B cell (primary cell): ENCODE results near the gene RNF217. TPM values are rescaled to one million over a fixed set of nuclear protein-coding genes. Genes with fewer than 3 reads are reported as not detected.
A peak's percentile ranks its signal among the peaks of the same experiment; 100 is the strongest.

Experiments used
- ATAC-seq: fragments of 200-7000 bp; cut with Tn5 transposase; one replicate; pipeline ENCODE4 v1.10.0; 2021; ENCODE audit warnings: low read depth, mild to moderate bottlenecking, moderate number of reproducible peaks, moderate library complexity
- CTCF ChIA-PET: fragments of 350-600 bp; sonication (Branson Sonifier 250); formaldehyde crosslinking; loops from one replicate; lab custom pipeline; 2021; ENCODE audit warnings: antibody characterized with exemption, inconsistent platforms; lab: Charles Lee
- POLR2A ChIA-PET: fragments of 350-600 bp; sonication (Branson Sonifier 250); formaldehyde crosslinking; loops from one replicate; lab custom pipeline; 2021; ENCODE audit warnings: antibody characterized with exemption; lab: Charles Lee
- DNase-seq: peaks from one replicate; pipeline ENCODE4 v3.0.0; 2013
- H2AFZ ChIP-seq: 2 replicates; pipeline ENCODE4 v1.6.1; 2012; ENCODE audit warnings: mild to moderate bottlenecking, low read depth, low read length; ENCODE audit not compliant: insufficient read depth, poor library complexity, severe bottlenecking
- H3K27ac ChIP-seq, 2 donors: 1 replicate in 1 of 2; 2 replicates in 1 of 2; pipeline ENCODE4 v1.5.1; 2012 to 2013; ENCODE audit warnings: low read length in 2 of 2, mild to moderate bottlenecking in 2 of 2, moderate library complexity in 1 of 2
- H3K27me3 ChIP-seq, 4 experiments: fragments of 200-600 bp in 1 of 4; sonication (generic) in 1 of 4; replicated peaks in 1 of 4; 1 replicate in 2 of 4; 2 replicates in 2 of 4; pipeline versions ENCODE4 v1.6.1 to v1.7.0; 2013 to 2016; ENCODE audit warnings: low read length in 3 of 4, mild to moderate bottlenecking in 2 of 4, mixed read lengths in 1 of 4, moderate library complexity in 1 of 4; ENCODE audit not compliant: insufficient read depth in 4 of 4, control insufficient read depth in 3 of 4; ENCODE audit errors: control extremely low read depth in 1 of 4
- H3K36me3 ChIP-seq, 2 experiments: replicated peaks in 1 of 2; 1 replicate in 1 of 2; 2 replicates in 1 of 2; pipeline versions ENCODE4 v1.6.1 to v1.7.1; 2013; ENCODE audit warnings: low read length in 1 of 2; ENCODE audit not compliant: insufficient read depth in 2 of 2, control insufficient read depth in 1 of 2; ENCODE audit errors: control extremely low read depth in 1 of 2, extremely low read depth in 1 of 2
- H3K4me1 ChIP-seq, 2 donors: fragments of 200-600 bp in 1 of 2; sonication (generic) in 1 of 2; 1 replicate in 1 of 2; 2 replicates in 1 of 2; pipeline versions ENCODE4 v1.5.1 to v1.6.1; 2013 to 2017; ENCODE audit warnings: low read length in 2 of 2; ENCODE audit not compliant: control insufficient read depth in 2 of 2, insufficient read depth in 2 of 2
- H3K4me2 ChIP-seq: replicated peaks from 2 replicates; pipeline ENCODE3; 2012; ENCODE audit warnings: mild to moderate bottlenecking, low read depth, low read length; ENCODE audit not compliant: poor library complexity, severe bottlenecking
- H3K4me3 ChIP-seq, 5 experiments: fragments of 200-600 bp in 1 of 5; sonication (generic) in 1 of 5; 1 replicate in 3 of 5; 2 replicates in 2 of 5; pipeline versions ENCODE4 v1.5.1 to v1.7.0; 2011 to 2016; ENCODE audit warnings: low read length in 4 of 5, mild to moderate bottlenecking in 4 of 5, low read depth in 2 of 5, control low read depth in 1 of 5, moderate library complexity in 1 of 5; ENCODE audit not compliant: insufficient read depth in 1 of 5; ENCODE audit errors: control extremely low read depth in 1 of 5, extremely low read depth in 1 of 5
- H3K79me2 ChIP-seq: fragments of 200-600 bp; sonication (generic); one replicate; pipeline ENCODE4 v1.6.0; 2016; ENCODE audit warnings: low read length; ENCODE audit not compliant: control insufficient read depth, insufficient read depth
- H3K9ac ChIP-seq: fragments of 200-600 bp; sonication (generic); 2 replicates; pipeline ENCODE4 v1.6.1; 2017; ENCODE audit warnings: mild to moderate bottlenecking, low read length, moderate library complexity
- H3K9me3 ChIP-seq, 3 donors: one replicate each; pipeline versions ENCODE4 v1.6.1 to v1.7.1; 2013; ENCODE audit warnings: low read length in 2 of 3; ENCODE audit not compliant: control insufficient read depth in 2 of 3, insufficient read depth in 1 of 3; ENCODE audit errors: control extremely low read depth in 1 of 3
- H4K20me1 ChIP-seq: 2 replicates; pipeline ENCODE4 v1.6.0; 2012; ENCODE audit warnings: mild to moderate bottlenecking, low read length; ENCODE audit not compliant: insufficient read depth, control insufficient read depth, poor library complexity, severe bottlenecking
- H3K27ac Mint-ChIP-seq: one replicate; pipeline ENCODE4 v1.8.0; 2021; ENCODE audit warnings: mixed read lengths
- H3K27me3 Mint-ChIP-seq: one replicate; pipeline ENCODE4 v1.8.0; 2021; ENCODE audit warnings: mixed read lengths
- H3K4me1 Mint-ChIP-seq: one replicate; pipeline ENCODE4 v1.8.0; 2021; ENCODE audit warnings: mixed read lengths
- H3K4me3 Mint-ChIP-seq: one replicate; pipeline ENCODE4 v1.8.0; 2021; ENCODE audit warnings: mixed read lengths
- H3K9me3 Mint-ChIP-seq: one replicate; pipeline ENCODE4 v1.8.0; 2022; ENCODE audit warnings: mixed read lengths; ENCODE audit not compliant: insufficient read depth
- CTCF ChIP-seq: fragments of 200-600 bp; IDR thresholded peaks from one replicate; pipeline ENCODE4 v1.8.0; 2022; ENCODE audit warnings: antibody characterized with exemption, mild to moderate bottlenecking
- EZH2 ChIP-seq: IDR thresholded peaks from 2 replicates; pipeline ENCODE4 v1.6.1; 2012; ENCODE audit warnings: borderline replicate concordance, low read depth, mild to moderate bottlenecking, moderate library complexity, low read length; ENCODE audit not compliant: insufficient read depth, poor library complexity, severe bottlenecking
- WGBS: methylation state at CpG from one replicate; pipeline ENCODE4 v1.1.5; 2013; ENCODE audit warnings: missing lambda C conversion rate; ENCODE audit not compliant: insufficient coverage; 5-methylcytosine and 5-hydroxymethylcytosine counted together
- intact Hi-C: fragments of 100-400 bp; cut with micrococcal nuclease; formaldehyde crosslinking; loops from one replicate; pipeline ENCODE4 v1.10.0; 2022
- polyA plus RNA-seq: library from polyadenylated mRNA; depleted of rRNA; stranded (reverse); fragments of >200 nt; gene quantifications from 2 replicates; pipeline ENCODE4 v1.2.3, GENCODE V29; 2012
- total RNA-seq, 2 donors: library from RNA; stranded (reverse); fragments of 120-200 nt in 1 of 2; gene quantifications; 1 replicate in 1 of 2; 2 replicates in 1 of 2; pipeline versions ENCODE4 v1.2.3 to v1.2.4, GENCODE V29; 2013 to 2022

RNF217 gene
- total and polyA plus RNA-seq, 2 donors (not counting 1 experiment from before 2014, with no cell fraction given): 0.03 TPM; not detected in 1

GRCh38 chr6:124961464-124961776 is 817 bp upstream of the RNF217 start:
- Histone ChIP-seq H3K4me1 (peaks cover 0 to 2% of the 10 kb centered on the region in 2 donors), H2AFZ (no peak overlapping the region), H3K9ac (no peak overlapping the region), H3K36me3 (no peaks in the 10 kb centered on the region), H3K4me3 (peak overlapping the region in 1 of 5 experiments; percentile 38), H3K27me3 (peaks cover 0 to 11% (median 10%) of the 10 kb centered on the region in 4 experiments), H3K27ac (no peak overlapping the region), H3K9me3 (peaks cover 0 to under 1% (median 0%) of the 10 kb centered on the region in 3 donors), H3K4me2 (peak overlapping the region; percentile 43), H3K79me2 (no peaks in the 10 kb centered on the region), H4K20me1 (no peaks in the 10 kb centered on the region)
- no peak for DNase-seq
- ChIA-PET CTCF (no interaction called here), POLR2A (no interaction called here)
- Mint-ChIP-seq H3K4me3 (peak overlapping the region; percentile 45), H3K4me1 (peaks cover 14% of the 10 kb centered on the region), H3K9me3 (no peaks in the 10 kb centered on the region), H3K27ac (no peak overlapping the region), H3K27me3 (peaks cover 41% of the 10 kb centered on the region)
- no peak for TF ChIP-seq CTCF
- no peak for TF ChIP-seq EZH2
- WGBS: no CpG with 5 or more reads among the region's 6 CpGs
- intact Hi-C loops: no loop called here
- no peak for ATAC-seq

GRCh38 chr6:124962639-124963415 is 590 bp downstream of the RNF217 start:
- peaks cover 0 to 11% (median 10%) of the 10 kb centered on the region in 4 experiments for H3K27me3 ChIP-seq
- ATAC-seq: no peak
- TF ChIP-seq CTCF (no peak), EZH2 (no peak)
- no peaks in the 10 kb centered on the region for H3K9me3 Mint-ChIP-seq
- DNase-seq: no peak
- peaks cover 14% of the 10 kb centered on the region for H3K4me1 Mint-ChIP-seq
- POLR2A ChIA-PET: no interaction called here
- H3K27ac Mint-ChIP-seq: no peak overlapping the region
- H4K20me1 ChIP-seq: no peaks in the 10 kb centered on the region
- H3K4me3 Mint-ChIP-seq: peak overlapping the region; percentile 37
- 5% methylated on average over 65 of the region's 65 CpGs for WGBS
- no peak overlapping the region for H3K27ac ChIP-seq
- peak overlapping the region; percentile 43 for H3K4me2 ChIP-seq
- H3K9ac ChIP-seq: no peak overlapping the region
- CTCF ChIA-PET: no interaction called here
- peaks cover 37% of the 10 kb centered on the region for H3K27me3 Mint-ChIP-seq
- H3K4me3 ChIP-seq: no peak overlapping the region
- no peaks in the 10 kb centered on the region for H3K36me3 ChIP-seq
- peaks cover 0 to 2% of the 10 kb centered on the region in 2 donors for H3K4me1 ChIP-seq
- H3K79me2 ChIP-seq: no peaks in the 10 kb centered on the region
- H2AFZ ChIP-seq: no peak overlapping the region
- no peaks in the 10 kb centered on the region for H3K9me3 ChIP-seq
- intact Hi-C loops: no loop called here
